ENCODE measurements around the gene ZNF384. TPM values are rescaled to one million over a fixed set of nuclear protein-coding genes. Genes with fewer than 3 reads are reported as not detected.

Gene ZNF384
- total and polyA plus RNA-seq, 10 of the 15 experiments (the other 5 are each of a cell fraction or from before 2014, with no cell fraction given) = 0.46 to 81.5 (median 30.5) TPM

DNA sequence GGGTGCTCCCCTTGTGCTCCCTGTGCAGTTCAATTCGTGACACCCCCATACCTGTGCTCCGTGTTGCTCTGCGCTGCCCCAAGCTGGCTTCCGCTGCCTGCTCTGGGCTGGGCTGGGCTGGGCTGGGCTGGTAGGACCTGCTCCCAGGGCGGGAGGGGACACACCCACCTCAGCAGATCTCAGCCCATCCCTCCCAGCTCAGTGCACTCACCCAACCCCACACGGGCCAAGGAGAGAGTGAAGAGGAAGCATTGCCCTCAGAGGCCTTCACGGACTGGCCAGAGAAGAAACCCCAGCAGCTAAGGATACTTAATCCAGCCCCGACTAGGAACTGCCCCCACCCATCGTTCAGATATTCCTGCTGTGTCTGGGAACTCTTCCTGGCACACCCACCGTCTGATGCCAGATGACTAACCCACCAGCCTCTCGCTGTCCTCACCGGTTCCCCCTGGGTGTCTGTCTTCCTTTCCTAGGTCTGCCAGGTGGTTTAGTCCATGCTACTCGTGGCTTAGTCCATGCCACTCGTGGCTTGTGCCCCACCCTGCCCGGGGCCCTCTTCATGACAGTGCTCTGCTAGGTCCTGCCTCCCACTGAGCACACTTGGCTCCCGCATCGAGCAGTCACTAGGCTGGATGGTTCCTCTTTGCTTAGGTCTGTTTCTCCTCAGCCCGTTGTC, 53.2 kb downstream of the ZNF384 start, which contains the start of gene LPAR5:
LPAR5 (minus strand) TSS at position 104 of the 676 bp plus-strand sequence. CDS start 14,711 bp downstream, outside the sequence.
- no TSS peak for BruUV-seq (replicated peaks)
- Histone ChIP-seq H3K4me2 (ENCODE audit: control insufficient read depth, insufficient read depth) (peak within 1 kb of the TSS; percentile 89), H3K27me3 (replicated peaks in 1 of 2; ENCODE audit: control insufficient read depth in 2 of 2, insufficient read depth in 2 of 2, low read length in 1 of 2) (no peaks in the 10 kb centered on the region), H4K20me1 (ENCODE audit: control insufficient read depth, insufficient read depth) (no peaks in the 10 kb centered on the region), H3K4me3 (peak within 1 kb of the TSS; percentile 48), H3K27ac (ENCODE audit: control insufficient read depth, insufficient read depth) (peak within 1 kb of the TSS; percentile 53), H3K9ac (ENCODE audit: control insufficient read depth, insufficient read depth, low read length) (peak within 1 kb of the TSS; percentile 60), H3K4me1 (ENCODE audit: control insufficient read depth, insufficient read depth, low read length) (peaks cover 54% of the 10 kb centered on the region), H3K79me2 (ENCODE audit: control insufficient read depth, insufficient read depth, low read length) (peaks cover 9% of the 10 kb centered on the region), H2AFZ (ENCODE audit: control insufficient read depth, low read depth, low read length) (peak within 1 kb of the TSS; percentile 76), H3K36me3 (ENCODE audit: control insufficient read depth in 2 of 2, insufficient read depth in 2 of 2, low read length in 1 of 2) (no peaks in the 10 kb centered on the region), H3K9me3 (replicated peaks; ENCODE audit: control insufficient read depth, insufficient read depth, low read length) (no peaks in the 10 kb centered on the region)
- DNase-seq (ENCODE audit: low read depth, low spot score) (no peak), FAIRE-seq (peak; percentile 23), ATAC-seq (peak; percentile 76)
- in situ Hi-C loops (cut with MboI) (no loop called here), intact Hi-C loops (cut with micrococcal nuclease; ENCODE audit: unreplicated experiment) (no loop called here)
- ChIA-PET RAD21 (ENCODE audit: unreplicated experiment) (interaction anchor here (0.7 to 3.6 kb wide), 15 partner anchors 8 to 301 kb away, joined by 3 to 23 read pairs (median 4); partner anchors contain the start of genes CDCA3, COPS7A, GAPDH and MLF2), POLR2A (interaction anchor here (0.6 to 4.9 kb wide), 17 partner anchors 8 to 215 kb away, joined by 3 to 47 read pairs (median 4); partner anchors contain the start of genes CD27, CDCA3, IFFO1 and NOP2), SMC1A (ENCODE audit: uncharacterized antibody, unreplicated experiment) (interaction anchor here (0.7 to 2.2 kb wide), 9 partner anchors 8 to 181 kb away, joined by 3 to 21 read pairs (median 5); partner anchors contain the start of gene ZNF384), CTCF (interaction anchor here (1.1 to 2.4 kb wide), 7 partner anchors 8 to 237 kb away, joined by 3 to 13 read pairs (median 4); partner anchors contain the start of gene SPSB2)
- WGBS (ENCODE audit: insufficient coverage, insufficient replicate concordance, low lambda C conversion rate, missing lambda C conversion rate) = 11% methylated on average over 16 of the region's 18 CpGs
- no peak for TF ChIP-seq EP300 (IDR thresholded peaks at IDR 0.05; ENCODE audit: borderline replicate concordance in 1 of 2, control insufficient read depth in 1 of 2, low read depth in 2 of 2, low read length in 2 of 2)
- no peak for TF ChIP-seq CBX5 (IDR thresholded peaks at IDR 0.05; ENCODE audit: low read depth)
- TF ChIP-seq USF1 (IDR thresholded peaks at IDR 0.05; ENCODE audit: borderline replicate concordance, extremely low read length, insufficient read depth, low read depth, low read length) = no peak
- TF ChIP-seq TARDBP (IDR thresholded peaks at IDR 0.05; ENCODE audit: borderline replicate concordance) = no peak
- TF ChIP-seq FOXK2 (IDR thresholded peaks at IDR 0.05) = no peak
- TF ChIP-seq POU2F2 (IDR thresholded peaks at IDR 0.05; ENCODE audit: borderline replicate concordance, low read depth, low read length) = no peak
- no peak for TF ChIP-seq TCF3 (IDR thresholded peaks at IDR 0.05; ENCODE audit: borderline replicate concordance, insufficient read depth, low read depth, low read length)
- no peak for TF ChIP-seq SUPT20H (IDR thresholded peaks at IDR 0.05; ENCODE audit: borderline replicate concordance, control insufficient read depth, low read depth, low read length)
- TF ChIP-seq DPF2 (IDR thresholded peaks at IDR 0.05) = no peak
- TF ChIP-seq EZH2 (IDR thresholded peaks at IDR 0.05; ENCODE audit: borderline replicate concordance, control insufficient read depth, low read depth, low read length) = no peak
- no peak for TF ChIP-seq GABPA (IDR thresholded peaks at IDR 0.05; ENCODE audit: low read depth)
- TF ChIP-seq BACH1 (IDR thresholded peaks at IDR 0.05; ENCODE audit: borderline replicate concordance) = peak; percentile 7; the same call in 1 of the 2 replicates
- TF ChIP-seq, protein P1, sequence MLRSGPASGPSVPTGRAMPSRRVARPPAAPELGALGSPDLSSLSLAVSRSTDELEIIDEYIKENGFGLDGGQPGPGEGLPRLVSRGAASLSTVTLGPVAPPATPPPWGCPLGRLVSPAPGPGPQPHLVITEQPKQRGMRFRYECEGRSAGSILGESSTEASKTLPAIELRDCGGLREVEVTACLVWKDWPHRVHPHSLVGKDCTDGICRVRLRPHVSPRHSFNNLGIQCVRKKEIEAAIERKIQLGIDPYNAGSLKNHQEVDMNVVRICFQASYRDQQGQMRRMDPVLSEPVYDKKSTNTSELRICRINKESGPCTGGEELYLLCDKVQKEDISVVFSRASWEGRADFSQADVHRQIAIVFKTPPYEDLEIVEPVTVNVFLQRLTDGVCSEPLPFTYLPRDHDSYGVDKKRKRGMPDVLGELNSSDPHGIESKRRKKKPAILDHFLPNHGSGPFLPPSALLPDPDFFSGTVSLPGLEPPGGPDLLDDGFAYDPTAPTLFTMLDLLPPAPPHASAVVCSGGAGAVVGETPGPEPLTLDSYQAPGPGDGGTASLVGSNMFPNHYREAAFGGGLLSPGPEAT (IDR thresholded peaks at IDR 0.05; ENCODE audit: low read depth) = no peak
- TF ChIP-seq FOS (IDR thresholded peaks at IDR 0.05; ENCODE audit: borderline replicate concordance, extremely low read depth, insufficient read length) = no peak
- TF ChIP-seq KAT2A (conservative IDR thresholded peaks at IDR 0.05; ENCODE audit: control insufficient read depth, low read depth, low read length) = no peak
- no peak for TF ChIP-seq RAD51 (IDR thresholded peaks at IDR 0.05)
- TF ChIP-seq SUZ12 (IDR thresholded peaks at IDR 0.05; ENCODE audit: unreplicated experiment) = no peak
